A673 (cell line): ENCODE data around the gene PDE4B.

Experiments
- CTCF ChIP-seq: fragments of 300-800, 200-600 bp; sonication (generic); conservative IDR thresholded peaks from 2 replicates; pipeline ENCODE4 v1.5.1; 2017; ENCODE audit warnings: low read depth, mild to moderate bottlenecking, antibody characterized with exemption, low read length, moderate library complexity, mixed read lengths
- EZH2 ChIP-seq: fragments of 200-600 bp; sonication (generic); IDR thresholded peaks from 2 replicates; pipeline ENCODE4 v1.6.1; 2017; ENCODE audit warnings: borderline replicate concordance, low read depth, mild to moderate bottlenecking, mixed read lengths, antibody characterized with exemption, low read length; ENCODE audit not compliant: poor library complexity, severe bottlenecking

GRCh38 chr1:65979136-65980044 is 186.7 kb downstream of the PDE4B start:
- TF ChIP-seq CTCF: no peak
- no peak for TF ChIP-seq EZH2
